BJ (cell line): Measurements from ENCODE around the gene CHAT. TPM values are rescaled to one million over a fixed set of nuclear protein-coding genes. Genes with fewer than 3 reads are reported as not detected.

Source experiments
- CTCF ChIA-PET: fragments of 350-600 bp; formaldehyde crosslinking; extraction: SDS; loops from one replicate; lab custom pipeline; 2021; ENCODE audit warnings: antibody characterized with exemption, inconsistent platforms; lab: Yijun Ruan, JAX
- POLR2A ChIA-PET: fragments of 300-600 bp; sonication (Branson Sonifier 250); formaldehyde crosslinking; extraction: SDS; loops from one replicate; lab custom pipeline; 2021; ENCODE audit warnings: antibody characterized with exemption; lab: Charles Lee
- DNase-seq: peaks from one replicate; pipeline ENCODE4 v3.0.0-alpha.2; 2011; ENCODE audit warnings: low read depth
- H3K27me3 ChIP-seq: 2 replicates; pipeline ENCODE4 v1.6.0; 2011; ENCODE audit warnings: low read length; ENCODE audit not compliant: control insufficient read depth, insufficient read depth
- H3K36me3 ChIP-seq: 2 replicates; pipeline ENCODE4 v1.5.1; 2011; ENCODE audit warnings: low read length; ENCODE audit not compliant: control insufficient read depth, insufficient read depth
- H3K4me3 ChIP-seq: 2 replicates; pipeline ENCODE4 v1.5.1; 2011; ENCODE audit warnings: low read depth, mild to moderate bottlenecking, control low read depth, low read length
- polyA plus RNA-seq: library from polyadenylated mRNA; depleted of rRNA; stranded (reverse); fragments of >200 nt; gene quantifications from 2 replicates; pipeline ENCODE4 v1.2.3, GENCODE V29; 2011
- TF ChIP-seq, protein P1 (sequence below): IDR thresholded peaks from 2 replicates; pipeline ENCODE4 v1.5.1; 2011; ENCODE audit warnings: low read depth, mild to moderate bottlenecking, control low read depth, inconsistent platforms, low read length, moderate library complexity; ENCODE audit not compliant: insufficient read depth

The CHAT gene
- polyA plus RNA-seq, 1 experiment: not detected

DNA sequence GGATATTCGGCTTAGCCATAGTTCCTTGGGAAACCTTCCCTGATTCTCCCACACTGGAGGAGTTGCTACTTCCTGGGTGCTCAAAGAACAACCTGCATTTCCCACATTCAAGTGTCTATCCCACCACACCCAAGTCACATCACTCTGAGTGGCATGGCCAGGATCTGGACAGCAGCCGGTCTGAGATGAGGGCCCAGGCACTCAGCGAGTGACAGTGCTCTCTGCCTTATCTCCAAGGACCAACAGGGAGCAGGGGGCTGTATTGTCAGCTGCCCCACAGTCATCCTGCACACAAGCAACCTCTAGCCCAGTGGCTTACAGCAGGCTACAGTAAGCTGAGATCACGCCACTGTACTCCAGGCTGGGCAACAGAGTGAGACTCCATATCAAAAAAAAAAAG lies 19.8 kb upstream of the CHAT start:
- H3K27me3 ChIP-seq: no peaks in the 10 kb centered on the region
- DNase-seq: no peak
- CTCF ChIA-PET: interaction anchor here (0.8 to 4.1 kb wide), 13 partner anchors 8 to 631 kb away, joined by 3 to 41 read pairs (median 7); no protein-coding TSS in a partner anchor
- no peak overlapping the region for H3K4me3 ChIP-seq
- TF ChIP-seq, protein P1, sequence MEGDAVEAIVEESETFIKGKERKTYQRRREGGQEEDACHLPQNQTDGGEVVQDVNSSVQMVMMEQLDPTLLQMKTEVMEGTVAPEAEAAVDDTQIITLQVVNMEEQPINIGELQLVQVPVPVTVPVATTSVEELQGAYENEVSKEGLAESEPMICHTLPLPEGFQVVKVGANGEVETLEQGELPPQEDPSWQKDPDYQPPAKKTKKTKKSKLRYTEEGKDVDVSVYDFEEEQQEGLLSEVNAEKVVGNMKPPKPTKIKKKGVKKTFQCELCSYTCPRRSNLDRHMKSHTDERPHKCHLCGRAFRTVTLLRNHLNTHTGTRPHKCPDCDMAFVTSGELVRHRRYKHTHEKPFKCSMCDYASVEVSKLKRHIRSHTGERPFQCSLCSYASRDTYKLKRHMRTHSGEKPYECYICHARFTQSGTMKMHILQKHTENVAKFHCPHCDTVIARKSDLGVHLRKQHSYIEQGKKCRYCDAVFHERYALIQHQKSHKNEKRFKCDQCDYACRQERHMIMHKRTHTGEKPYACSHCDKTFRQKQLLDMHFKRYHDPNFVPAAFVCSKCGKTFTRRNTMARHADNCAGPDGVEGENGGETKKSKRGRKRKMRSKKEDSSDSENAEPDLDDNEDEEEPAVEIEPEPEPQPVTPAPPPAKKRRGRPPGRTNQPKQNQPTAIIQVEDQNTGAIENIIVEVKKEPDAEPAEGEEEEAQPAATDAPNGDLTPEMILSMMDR: no peak
- no peaks in the 10 kb centered on the region for H3K36me3 ChIP-seq
- POLR2A ChIA-PET: no interaction called here

DNA sequence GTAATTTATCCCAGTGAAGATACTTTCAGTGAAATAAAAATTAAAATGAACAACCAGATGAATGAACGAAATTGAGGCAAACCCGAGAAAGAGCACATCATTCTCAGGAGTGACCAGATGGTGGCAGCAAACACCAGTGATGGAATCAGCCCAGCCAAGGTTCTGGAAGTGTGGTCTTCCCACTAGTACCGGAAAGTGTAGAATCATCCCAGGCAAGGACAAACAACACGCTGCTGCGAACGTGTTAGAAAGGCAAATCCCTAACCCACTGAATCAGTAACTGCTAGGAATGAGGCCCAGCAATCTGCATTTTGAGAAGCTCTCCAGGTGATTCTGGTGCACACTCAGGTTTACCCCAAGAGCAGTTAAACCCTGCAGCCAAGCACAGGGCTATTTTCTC lies 19.2 kb upstream of the CHAT start:
- ChIA-PET POLR2A (no interaction called here), CTCF (interaction anchor here (0.7 to 4.1 kb wide), 13 partner anchors 10 to 638 kb away, joined by 3 to 41 read pairs (median 3); no protein-coding TSS in a partner anchor)
- Histone ChIP-seq H3K36me3 (no peaks in the 10 kb centered on the region), H3K4me3 (no peak overlapping the region), H3K27me3 (no peaks in the 10 kb centered on the region)
- TF ChIP-seq, protein P1: peak; percentile 82
- no peak for DNase-seq

DNA sequence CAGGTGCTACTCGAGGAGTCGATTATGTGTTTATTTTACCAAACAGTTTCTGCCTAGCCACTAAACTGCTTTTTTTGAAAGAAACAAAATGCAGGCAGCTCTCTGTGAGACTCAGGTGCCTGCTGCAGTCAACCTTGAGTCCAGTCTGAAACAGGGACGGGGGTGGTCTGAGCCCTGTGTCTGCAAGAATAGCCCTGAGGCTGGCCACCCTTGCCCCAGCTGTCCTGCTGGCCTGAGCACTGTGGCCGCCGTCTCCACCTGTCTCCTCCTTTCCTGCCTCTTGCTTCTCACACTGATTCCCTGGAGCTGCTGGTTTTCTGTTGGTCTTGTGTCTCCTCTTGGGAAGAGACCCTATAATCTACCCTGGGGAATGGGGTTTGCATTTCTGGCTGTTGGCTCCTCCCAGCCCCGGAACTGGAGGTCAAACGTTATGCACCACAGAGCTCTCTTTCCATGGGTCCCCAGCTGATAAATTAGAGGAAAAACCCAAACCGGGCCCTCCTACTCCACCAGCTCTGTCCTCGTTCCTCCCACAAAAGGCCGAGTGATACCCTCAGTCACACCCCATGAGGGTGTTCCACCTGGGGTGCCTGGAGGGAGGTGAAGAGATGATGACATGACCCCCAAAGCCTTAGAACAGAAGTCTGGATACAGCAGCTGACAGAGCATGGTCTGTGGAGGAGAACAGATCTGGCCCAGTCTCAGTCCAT lies 18.7 kb upstream of the CHAT start:
- ChIA-PET POLR2A (no interaction called here), CTCF (interaction anchor here (0.6 to 4.1 kb wide), 14 partner anchors 8 to 638 kb away, joined by 3 to 41 read pairs (median 3); no protein-coding TSS in a partner anchor)
- Histone ChIP-seq H3K36me3 (no peaks in the 10 kb centered on the region), H3K4me3 (no peak overlapping the region), H3K27me3 (no peaks in the 10 kb centered on the region)
- TF ChIP-seq, protein P1: no peak
- DNase-seq: no peak

DNA sequence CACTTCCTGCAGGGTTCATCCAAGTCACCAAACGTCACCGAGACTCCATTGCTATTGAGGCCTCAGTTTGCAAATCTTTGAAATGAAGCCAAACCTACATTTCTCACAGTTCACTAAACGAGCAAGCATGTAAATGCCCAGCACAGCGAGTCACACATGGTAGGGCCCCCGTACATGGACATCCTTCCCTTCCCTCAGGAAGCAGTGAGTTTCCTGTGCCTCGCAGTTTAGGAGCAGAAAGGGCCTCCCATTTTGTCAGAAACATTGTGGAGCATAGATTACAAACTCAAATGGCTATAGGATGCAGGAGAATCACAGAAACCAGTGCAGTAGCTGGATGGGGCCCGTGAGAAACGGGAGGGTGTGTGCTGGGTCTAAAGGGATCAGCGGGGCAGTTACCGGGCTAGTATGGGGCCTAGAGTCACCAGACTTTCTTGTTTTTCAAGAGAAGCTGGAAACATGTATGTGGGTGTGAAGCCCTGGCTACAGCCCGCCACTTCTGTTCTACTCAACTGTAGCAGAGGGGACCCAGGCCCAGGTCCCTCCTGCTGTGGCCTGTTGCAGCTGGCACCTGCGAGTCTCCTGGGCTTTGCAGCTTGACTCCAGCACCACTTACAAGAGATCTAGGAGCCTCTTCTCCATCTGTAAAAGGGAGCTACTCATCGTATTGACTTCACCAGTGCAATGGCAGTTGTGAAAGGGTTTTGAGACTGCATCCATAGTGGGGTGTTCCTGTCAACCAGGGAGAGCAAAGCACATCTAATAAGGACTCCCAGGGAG lies 17.9 kb upstream of the CHAT start:
- TF ChIP-seq, protein P1: no peak
- H3K4me3 ChIP-seq: no peak overlapping the region
- ChIA-PET POLR2A (no interaction called here), CTCF (interaction anchor here (0.6 to 4.1 kb wide), 12 partner anchors 9 to 629 kb away, joined by 3 to 41 read pairs (median 4); no protein-coding TSS in a partner anchor)
- no peak for DNase-seq
- H3K36me3 ChIP-seq: no peaks in the 10 kb centered on the region
- H3K27me3 ChIP-seq: no peaks in the 10 kb centered on the region

DNA sequence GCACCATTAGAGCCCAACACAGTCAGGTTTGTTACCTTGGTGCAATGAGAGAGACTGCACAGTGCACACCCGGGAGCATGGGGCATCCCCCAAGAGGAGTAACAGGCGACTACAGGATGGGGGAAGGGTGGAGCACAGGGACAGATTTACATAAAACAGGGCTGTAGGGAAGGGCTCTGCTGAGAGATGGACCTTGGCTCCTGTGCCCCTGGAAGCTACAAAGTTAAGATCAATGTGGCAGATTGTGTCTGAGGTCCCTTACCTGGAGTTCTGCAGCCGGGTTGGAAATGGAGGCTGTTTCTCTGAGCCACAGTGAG lies 17.4 kb upstream of the CHAT start:
- TF ChIP-seq, protein P1: no peak
- ChIA-PET CTCF (interaction anchor here (0.7 to 4.1 kb wide), 2 partner anchors 273 to 629 kb away, joined by 3 to 31 read pairs; no protein-coding TSS in a partner anchor), POLR2A (no interaction called here)
- H3K27me3 ChIP-seq: no peaks in the 10 kb centered on the region
- no peak for DNase-seq
- H3K36me3 ChIP-seq: no peaks in the 10 kb centered on the region
- no peak overlapping the region for H3K4me3 ChIP-seq
